A549 (cell line): Measurements from ENCODE around the gene RGL3. TPM values are rescaled to one million over a fixed set of nuclear protein-coding genes. Genes with fewer than 3 reads are reported as not detected.

Source experiments
- ATAC-seq, 2 experiments: fragments of 200-7000 bp in 1 of 2; fragments of >200 bp in 1 of 2; cut with Nextera tagmentation in 1 of 2; cut with Tn5 transposase in 1 of 2; 3 replicates each; pipeline versions ENCODE4 v1.8.0 to v1.9.1; 2018 to 2020; ENCODE audit warnings: mild to moderate bottlenecking in 1 of 2, moderate library complexity in 1 of 2
- CTCF ChIA-PET: fragments of 300-600 bp; sonication (Branson Sonifier 250); formaldehyde crosslinking; extraction: SDS; loops from one replicate; lab custom pipeline; 2021; ENCODE audit warnings: antibody characterized with exemption, inconsistent platforms; lab: Yijun Ruan, JAX
- POLR2A ChIA-PET: fragments of 350-600 bp; formaldehyde crosslinking; extraction: SDS; loops from one replicate; lab custom pipeline; 2021; ENCODE audit warnings: antibody characterized with exemption, inconsistent platforms; lab: Yijun Ruan, JAX
- DNase-seq, 2 experiments: peaks; one replicate each; pipeline versions ENCODE4 v3.0.0 to v3.0.0-alpha.2; 2011 to 2016; ENCODE audit warnings: low read depth in 1 of 2, low spot score in 1 of 2
- FAIRE-seq: peaks from 2 replicates; lab custom pipeline; 2011; peaks lifted over from hg19 to GRCh38; lab: Jason Lieb, UNC
- H3K27ac ChIP-seq, 2 experiments: fragments of >200 bp; sonication (Bioruptor Twin); formaldehyde crosslinking; 3 replicates each; pipeline ENCODE4 v1.5.1; 2016 to 2017
- H3K4me1 ChIP-seq: fragments of >200 bp; sonication (Bioruptor Twin); formaldehyde crosslinking; 3 replicates; pipeline ENCODE4 v1.6.1; 2016
- H3K4me2 ChIP-seq: fragments of >200 bp; sonication (Bioruptor Twin); formaldehyde crosslinking; 3 replicates; pipeline ENCODE4 v1.6.1; 2016
- H3K4me3 ChIP-seq: fragments of >200 bp; sonication (Bioruptor Twin); formaldehyde crosslinking; 3 replicates; pipeline ENCODE4 v1.5.1; 2016
- H3K9me3 ChIP-seq: fragments of >200 bp; sonication (Bioruptor Twin); formaldehyde crosslinking; 3 replicates; pipeline ENCODE4 v1.6.1; 2016
- CEBPB ChIP-seq, 2 experiments: fragments of >200 bp in 1 of 2; sonication (Bioruptor Twin) in 1 of 2; formaldehyde crosslinking in 1 of 2; IDR thresholded peaks; 2 replicates each; pipeline ENCODE4 v1.6.1; 2012 to 2016
- EHMT2 ChIP-seq: fragments of 200-600 bp; sonication (generic); IDR thresholded peaks from 2 replicates; pipeline ENCODE4 v1.6.1; 2016; ENCODE audit warnings: antibody characterized with exemption, low read depth, mild to moderate bottlenecking, moderate library complexity
- FOSB ChIP-seq: fragments of 250-450 bp; sonication (Bioruptor Pico); IDR thresholded peaks from 2 replicates; pipeline ENCODE4 v1.5.0; 2020; ENCODE audit warnings: mild to moderate bottlenecking, moderate library complexity
- FOXS1 ChIP-seq: fragments of 250-450 bp; sonication (Bioruptor Pico); IDR thresholded peaks from 2 replicates; pipeline ENCODE4 v1.5.0; 2020; ENCODE audit warnings: mild to moderate bottlenecking, moderate library complexity
- GATA3 ChIP-seq: IDR thresholded peaks from 2 replicates; pipeline ENCODE4 v1.6.1; 2012; ENCODE audit warnings: borderline replicate concordance
- HDAC2 ChIP-seq: fragments of 200-600 bp; sonication (generic); IDR thresholded peaks from 2 replicates; pipeline ENCODE4 v1.6.1; 2016
- HEYL ChIP-seq: fragments of 250-450 bp; sonication (Bioruptor Pico); IDR thresholded peaks from 2 replicates; pipeline ENCODE4 v1.8.0; 2021; ENCODE audit warnings: mild to moderate bottlenecking, moderate library complexity
- HOXA7 ChIP-seq: fragments of 250-450 bp; sonication (Bioruptor Pico); IDR thresholded peaks from 2 replicates; pipeline ENCODE4 v1.5.0; 2020; ENCODE audit warnings: mild to moderate bottlenecking, moderate library complexity
- HOXB13 ChIP-seq: fragments of 250-450 bp; sonication (Bioruptor Pico); IDR thresholded peaks from 2 replicates; pipeline ENCODE4 v1.5.0; 2020; ENCODE audit warnings: low read depth, mild to moderate bottlenecking, moderate library complexity
- HOXB5 ChIP-seq: fragments of 250-450 bp; sonication (Bioruptor Pico); IDR thresholded peaks from 2 replicates; pipeline ENCODE4 v1.5.0; 2020; ENCODE audit warnings: mild to moderate bottlenecking, moderate library complexity
- KDM1A ChIP-seq: fragments of 200-600 bp; sonication (generic); IDR thresholded peaks from 2 replicates; pipeline ENCODE4 v1.6.1; 2016; ENCODE audit warnings: low read depth, mild to moderate bottlenecking
- MAFK ChIP-seq: fragments of 450-650 bp; IDR thresholded peaks from 2 replicates; pipeline ENCODE4 v1.6.1; 2014; ENCODE audit not compliant: partially characterized antibody
- MAZ ChIP-seq: fragments of 150-350 bp; IDR thresholded peaks from 2 replicates; pipeline ENCODE4 v1.6.1; 2014; ENCODE audit warnings: antibody characterized with exemption, low read depth, low read length, borderline replicate concordance
- NFE2L2 ChIP-seq: fragments of 150-350 bp; conservative IDR thresholded peaks from 2 replicates; pipeline ENCODE4 v1.6.1; 2014; ENCODE audit warnings: low read length
- PHF8 ChIP-seq: fragments of 200-600 bp; sonication (generic); IDR thresholded peaks from 2 replicates; pipeline ENCODE4 v1.6.1; 2016; ENCODE audit warnings: low read depth, mild to moderate bottlenecking, antibody characterized with exemption, moderate library complexity, borderline replicate concordance
- POLR2A ChIP-seq: IDR thresholded peaks from 2 replicates; pipeline ENCODE4 v1.6.1; 2012; ENCODE audit warnings: mild to moderate bottlenecking, low read length
- POLR2AphosphoS2 ChIP-seq: conservative IDR thresholded peaks from 2 replicates; pipeline ENCODE4 v1.6.1; 2012; ENCODE audit warnings: low read length, improper control_type of control experiment, inconsistent platforms
- RAD21 ChIP-seq, 2 experiments: fragments of >200 bp in 1 of 2; sonication (Bioruptor Twin) in 1 of 2; formaldehyde crosslinking in 1 of 2; IDR thresholded peaks in 1 of 2; conservative IDR thresholded peaks in 1 of 2; 2 replicates in 1 of 2; 3 replicates in 1 of 2; pipeline ENCODE4 v1.6.1; 2012 to 2018; ENCODE audit warnings: inconsistent platforms in 1 of 2
- RCOR1 ChIP-seq: fragments of 150-350 bp; IDR thresholded peaks from 2 replicates; pipeline ENCODE4 v1.6.1; 2014; ENCODE audit warnings: antibody characterized with exemption, low read length, low read depth
- RFX5 ChIP-seq: fragments of 450-650 bp; IDR thresholded peaks from 2 replicates; pipeline ENCODE4 v1.7.1; 2014; ENCODE audit warnings: antibody characterized with exemption, mild to moderate bottlenecking, moderate library complexity
- TP53 ChIP-seq: fragments of 250-450 bp; sonication (Bioruptor Pico); IDR thresholded peaks from 2 replicates; pipeline ENCODE4 v1.5.0; 2021; ENCODE audit warnings: mild to moderate bottlenecking, moderate library complexity
- ZC3H11A ChIP-seq: fragments of 450-650 bp; IDR thresholded peaks from 2 replicates; pipeline ENCODE4 v1.6.1; 2014; ENCODE audit warnings: antibody characterized with exemption, mild to moderate bottlenecking
- ZFP36 ChIP-seq: fragments of 450-650 bp; IDR thresholded peaks from 2 replicates; pipeline ENCODE4 v1.6.1; 2014; ENCODE audit warnings: borderline replicate concordance; ENCODE audit not compliant: partially characterized antibody
- WGBS: methylation state at CpG from one replicate; pipeline ENCODE4 v1.1.6; 2017; ENCODE audit errors: missing lambda C conversion rate; 5-methylcytosine and 5-hydroxymethylcytosine counted together
- polyA plus RNA-seq, 4 experiments: library from polyadenylated mRNA; depleted of rRNA in 3 of 4; stranded (reverse); fragments of >200 nt; fragmentation: RNase III in 1 of 4; extraction: RNeasy Plus Mini Kit Qiagen cat#74134 plus additional on column Dnase treatment in 1 of 4; gene quantifications; 2 replicates in 3 of 4; 3 replicates in 1 of 4; pipeline ENCODE4 v1.2.3, GENCODE V29; 2011 to 2017
- TF ChIP-seq, protein P1 (sequence below): fragments of 250-450 bp; sonication (Bioruptor Pico); IDR thresholded peaks from 2 replicates; pipeline ENCODE4 v1.5.0; 2021; ENCODE audit warnings: mild to moderate bottlenecking, moderate library complexity, borderline replicate concordance
- TF ChIP-seq, protein P2 (sequence below): fragments of >200 bp; sonication (Bioruptor Twin); formaldehyde crosslinking; IDR thresholded peaks from 3 replicates; pipeline ENCODE4 v1.6.1; 2016
- TF ChIP-seq, protein P3 (sequence below): fragments of 450-650 bp; IDR thresholded peaks from 2 replicates; pipeline ENCODE4 v1.6.1; 2014; ENCODE audit warnings: antibody characterized with exemption
- TF ChIP-seq, protein P4 (sequence below): fragments of 150-350 bp; IDR thresholded peaks from 2 replicates; pipeline ENCODE4 v1.6.1; 2014; ENCODE audit warnings: low read depth, mild to moderate bottlenecking, low read length

Gene RGL3
- polyA plus RNA-seq, 2 of the 4 experiments (the other 2 are of a cell fraction), result 1.5 to 3.7 TPM

DNA sequence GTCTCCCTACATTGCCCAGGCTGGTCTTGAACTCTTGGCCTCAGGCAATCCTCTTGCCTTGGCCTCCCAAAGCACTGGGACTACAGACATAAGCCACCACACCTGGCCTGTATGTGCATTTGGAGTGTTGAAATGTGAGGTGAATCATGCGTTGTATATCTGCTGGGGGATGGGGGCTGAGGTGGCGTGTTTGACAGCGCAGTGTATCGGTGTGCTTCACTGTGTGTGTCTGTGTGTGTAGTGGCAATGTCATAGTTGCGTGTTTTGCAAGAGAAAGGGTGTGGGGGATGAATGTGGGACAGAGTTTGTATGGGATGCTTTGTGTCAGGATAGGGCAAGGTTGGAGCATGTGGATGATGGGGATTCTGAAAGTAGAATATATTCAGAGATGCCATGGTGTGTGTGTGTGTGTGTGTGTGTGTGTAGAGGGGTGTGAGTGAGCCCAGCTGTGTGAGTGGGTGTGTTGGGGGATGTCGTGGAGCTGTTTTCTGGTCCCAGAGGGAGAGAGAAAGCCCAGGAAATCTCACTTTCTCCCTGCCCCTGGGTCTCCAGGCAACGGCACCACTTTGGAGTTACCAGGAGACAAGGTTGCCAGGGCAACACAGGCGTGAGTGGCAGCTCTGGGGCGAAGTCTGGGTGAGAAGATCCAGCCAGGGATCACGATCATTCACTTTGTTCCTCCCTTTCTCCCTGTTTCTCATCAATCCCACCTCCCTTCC lies 45.8 kb downstream of the RGL3 start (continued):
- TF ChIP-seq, protein P1, sequence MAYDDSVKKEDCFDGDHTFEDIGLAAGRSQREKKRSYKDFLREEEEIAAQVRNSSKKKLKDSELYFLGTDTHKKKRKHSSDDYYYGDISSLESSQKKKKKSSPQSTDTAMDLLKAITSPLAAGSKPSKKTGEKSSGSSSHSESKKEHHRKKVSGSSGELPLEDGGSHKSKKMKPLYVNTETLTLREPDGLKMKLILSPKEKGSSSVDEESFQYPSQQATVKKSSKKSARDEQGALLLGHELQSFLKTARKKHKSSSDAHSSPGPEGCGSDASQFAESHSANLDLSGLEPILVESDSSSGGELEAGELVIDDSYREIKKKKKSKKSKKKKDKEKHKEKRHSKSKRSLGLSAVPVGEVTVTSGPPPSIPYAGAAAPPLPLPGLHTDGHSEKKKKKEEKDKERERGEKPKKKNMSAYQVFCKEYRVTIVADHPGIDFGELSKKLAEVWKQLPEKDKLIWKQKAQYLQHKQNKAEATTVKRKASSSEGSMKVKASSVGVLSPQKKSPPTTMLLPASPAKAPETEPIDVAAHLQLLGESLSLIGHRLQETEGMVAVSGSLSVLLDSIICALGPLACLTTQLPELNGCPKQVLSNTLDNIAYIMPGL (CRISPR knock-in tag), result no peak
- no peak for TF ChIP-seq POLR2A
- no peak for TF ChIP-seq KDM1A

DNA sequence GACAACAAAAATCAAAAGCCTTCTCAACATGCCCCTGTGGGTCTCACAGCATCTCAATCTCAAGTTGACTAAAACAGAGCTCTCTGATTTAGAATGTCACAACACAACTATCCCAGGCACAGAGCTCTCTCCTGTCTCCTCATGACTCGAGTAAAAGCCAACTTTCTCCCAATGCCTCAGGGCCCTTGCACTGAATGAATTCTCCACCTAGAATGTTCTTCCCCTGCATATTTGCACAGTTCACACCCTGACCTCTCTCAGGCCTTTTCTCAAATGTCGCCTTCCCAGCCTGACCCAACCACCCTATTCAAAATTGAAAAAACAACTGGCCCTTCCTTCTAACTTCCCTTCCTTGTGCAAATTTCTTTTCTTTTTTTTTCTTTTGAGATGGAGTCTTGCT lies 48.4 kb downstream of the RGL3 start:
- POLR2A ChIA-PET, result no interaction called here
- H3K4me3 ChIP-seq, result no peak overlapping the region
- no peak for FAIRE-seq
- TF ChIP-seq CEBPB (IDR thresholded peaks at IDR 0.05), result no peak
- TF ChIP-seq HOXA7 (CRISPR knock-in tag), result no peak
- TF ChIP-seq HDAC2, result no peak
- TF ChIP-seq, protein P2, sequence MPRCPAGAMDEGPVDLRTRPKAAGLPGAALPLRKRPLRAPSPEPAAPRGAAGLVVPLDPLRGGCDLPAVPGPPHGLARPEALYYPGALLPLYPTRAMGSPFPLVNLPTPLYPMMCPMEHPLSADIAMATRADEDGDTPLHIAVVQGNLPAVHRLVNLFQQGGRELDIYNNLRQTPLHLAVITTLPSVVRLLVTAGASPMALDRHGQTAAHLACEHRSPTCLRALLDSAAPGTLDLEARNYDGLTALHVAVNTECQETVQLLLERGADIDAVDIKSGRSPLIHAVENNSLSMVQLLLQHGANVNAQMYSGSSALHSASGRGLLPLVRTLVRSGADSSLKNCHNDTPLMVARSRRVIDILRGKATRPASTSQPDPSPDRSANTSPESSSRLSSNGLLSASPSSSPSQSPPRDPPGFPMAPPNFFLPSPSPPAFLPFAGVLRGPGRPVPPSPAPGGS, result no peak
- TF ChIP-seq, protein P3, sequence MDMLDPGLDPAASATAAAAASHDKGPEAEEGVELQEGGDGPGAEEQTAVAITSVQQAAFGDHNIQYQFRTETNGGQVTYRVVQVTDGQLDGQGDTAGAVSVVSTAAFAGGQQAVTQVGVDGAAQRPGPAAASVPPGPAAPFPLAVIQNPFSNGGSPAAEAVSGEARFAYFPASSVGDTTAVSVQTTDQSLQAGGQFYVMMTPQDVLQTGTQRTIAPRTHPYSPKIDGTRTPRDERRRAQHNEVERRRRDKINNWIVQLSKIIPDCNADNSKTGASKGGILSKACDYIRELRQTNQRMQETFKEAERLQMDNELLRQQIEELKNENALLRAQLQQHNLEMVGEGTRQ, result no peak
- no peak for DNase-seq
- no peak overlapping the region for H3K27ac ChIP-seq
- 81% methylated on average over 2 of the region's 2 CpGs for WGBS
- no peak for ATAC-seq
- H3K4me1 ChIP-seq, result peaks cover 11% of the 10 kb centered on the region
- no peaks in the 10 kb centered on the region for H3K9me3 ChIP-seq
- CTCF ChIA-PET, result no interaction called here
- no peak overlapping the region for H3K4me2 ChIP-seq

DNA sequence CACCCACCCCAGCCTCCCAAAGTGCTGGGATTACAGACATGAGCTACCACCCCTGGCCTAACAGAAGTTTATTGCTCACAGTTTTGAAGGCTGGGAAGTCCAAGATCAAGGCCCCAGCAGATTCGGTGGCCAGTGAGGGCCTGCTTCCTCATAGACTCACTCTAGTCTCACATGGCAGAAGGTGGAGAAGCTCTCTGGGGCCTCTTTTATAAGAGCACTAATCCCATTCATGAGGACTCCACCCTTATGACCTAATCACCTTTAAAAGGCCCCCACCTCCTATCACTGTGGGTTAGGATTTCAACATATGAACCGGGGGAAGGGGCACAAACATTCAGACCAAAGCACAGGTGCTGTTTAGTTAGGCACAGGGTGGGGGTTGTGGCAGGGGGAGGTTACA lies 51.6 kb downstream of the RGL3 start:
- no peak overlapping the region for H3K4me3 ChIP-seq
- no peaks in the 10 kb centered on the region for H3K4me1 ChIP-seq
- H3K4me2 ChIP-seq, result no peak overlapping the region
- FAIRE-seq (no peak), DNase-seq (no peak), ATAC-seq (no peak)
- WGBS, result 100% methylated on average over 2 of the region's 2 CpGs
- no peaks in the 10 kb centered on the region for H3K9me3 ChIP-seq
- no peak for TF ChIP-seq EHMT2
- no peak for TF ChIP-seq POLR2AphosphoS2
- TF ChIP-seq, protein P4, sequence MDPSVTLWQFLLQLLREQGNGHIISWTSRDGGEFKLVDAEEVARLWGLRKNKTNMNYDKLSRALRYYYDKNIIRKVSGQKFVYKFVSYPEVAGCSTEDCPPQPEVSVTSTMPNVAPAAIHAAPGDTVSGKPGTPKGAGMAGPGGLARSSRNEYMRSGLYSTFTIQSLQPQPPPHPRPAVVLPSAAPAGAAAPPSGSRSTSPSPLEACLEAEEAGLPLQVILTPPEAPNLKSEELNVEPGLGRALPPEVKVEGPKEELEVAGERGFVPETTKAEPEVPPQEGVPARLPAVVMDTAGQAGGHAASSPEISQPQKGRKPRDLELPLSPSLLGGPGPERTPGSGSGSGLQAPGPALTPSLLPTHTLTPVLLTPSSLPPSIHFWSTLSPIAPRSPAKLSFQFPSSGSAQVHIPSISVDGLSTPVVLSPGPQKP, result no peak
- TF ChIP-seq MAFK, result no peak
- TF ChIP-seq HOXB5 (CRISPR knock-in tag), result no peak
- TF ChIP-seq FOSB, result no peak
- no peak for TF ChIP-seq HOXB13
- TF ChIP-seq, all 56 proteins: peak for 0
- ChIA-PET POLR2A (interaction anchor here (0.6 kb wide), 1 partner anchor 21 kb away, joined by 3 read pairs; the partner anchor contains the start of gene CCDC159), CTCF (interaction anchor here (1.2 kb wide), 1 partner anchor 10 kb away, joined by 3 read pairs; no protein-coding TSS in a partner anchor)
- no peak overlapping the region for H3K27ac ChIP-seq

DNA sequence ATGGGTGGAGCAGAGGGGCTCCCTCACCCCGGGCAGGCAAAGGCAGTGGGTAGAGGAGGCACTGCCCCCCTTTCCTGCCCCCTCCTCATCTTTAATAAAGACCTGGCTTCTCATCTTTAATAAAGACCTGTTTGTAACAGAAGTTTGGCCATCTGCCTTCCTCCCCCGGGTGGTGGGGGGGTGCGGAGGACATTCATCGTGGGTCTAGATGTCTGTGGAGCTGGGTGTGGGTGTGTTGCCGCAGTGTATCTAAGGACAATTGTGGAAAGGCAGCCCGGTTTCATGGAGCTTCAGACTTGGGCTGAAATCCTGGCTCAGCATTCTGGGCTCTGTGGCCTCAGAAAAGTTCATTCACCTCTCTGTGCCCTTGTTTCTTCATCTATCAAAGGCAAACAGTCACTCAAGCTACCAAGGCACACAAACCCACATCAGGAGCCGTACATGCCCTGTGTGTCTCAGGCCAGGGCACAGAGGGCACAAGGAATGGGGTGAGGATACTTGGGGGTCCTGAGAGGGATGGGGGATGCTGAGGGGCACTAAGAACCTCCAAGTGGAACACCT lies 53.5 kb downstream of the RGL3 start:
- ATAC-seq (no peak), FAIRE-seq (no peak), DNase-seq (no peak)
- WGBS, result 77% methylated on average over 7 of the region's 7 CpGs
- Histone ChIP-seq H3K4me1 (no peaks in the 10 kb centered on the region), H3K4me3 (no peak overlapping the region), H3K4me2 (no peak overlapping the region), H3K27ac (no peak overlapping the region), H3K9me3 (no peaks in the 10 kb centered on the region)
- CTCF ChIA-PET, result no interaction called here
- POLR2A ChIA-PET, result no interaction called here
- no peak for TF ChIP-seq TP53 (CRISPR knock-in tag)
- TF ChIP-seq POLR2AphosphoS2, result no peak
- no peak for TF ChIP-seq HOXB13
- TF ChIP-seq MAZ, result no peak
- TF ChIP-seq NFE2L2, result no peak
- no peak for TF ChIP-seq RAD21 (conservative IDR thresholded peaks at IDR 0.05 in 1 of 2, IDR thresholded peaks at IDR 0.05 in 1 of 2)
- no peak for TF ChIP-seq ZFP36
- no peak for TF ChIP-seq HEYL (CRISPR knock-in tag)
- TF ChIP-seq RFX5, result no peak
- TF ChIP-seq FOXS1 (CRISPR knock-in tag), result no peak
- TF ChIP-seq GATA3, result no peak
- no peak for TF ChIP-seq PHF8
- no peak for TF ChIP-seq RCOR1
- TF ChIP-seq ZC3H11A, result no peak
